Epithelial cell of proximal tubule (primary cell): ENCODE data around the gene SUCLA2. TPM values are rescaled to one million over a fixed set of nuclear protein-coding genes. Genes with fewer than 3 reads are reported as not detected.

Experiments
- DNase-seq: peaks from one replicate; pipeline ENCODE4 v3.0.0-alpha.2; 2011; ENCODE audit warnings: low read depth
- H3K4me3 ChIP-seq: 2 replicates; pipeline ENCODE4 v1.5.1; 2011; ENCODE audit warnings: low read depth, mild to moderate bottlenecking, low read length
- CTCF ChIP-seq: conservative IDR thresholded peaks from 2 replicates; pipeline ENCODE4 v1.5.1; 2012; ENCODE audit warnings: low read depth, mild to moderate bottlenecking, low read length
- total RNA-seq: library from RNA; depleted of rRNA; stranded (reverse); fragments of >200 nt; gene quantifications from 2 replicates; pipeline ENCODE4 v1.2.3, GENCODE V29; 2015

The SUCLA2 gene
- total RNA-seq, 1 donor from 2014 or later: 24.3 TPM

- H3K4me3 ChIP-seq: no peak overlapping the region
- no peak for TF ChIP-seq CTCF
- no peak for DNase-seq
Observed at GRCh38 chr13:47896111-47896510, 105.0 kb downstream of the SUCLA2 start.

- DNase-seq: no peak
- H3K4me3 ChIP-seq: no peak overlapping the region
- no peak for TF ChIP-seq CTCF
Observed at GRCh38 chr13:47893527-47893926, 107.5 kb downstream of the SUCLA2 start.

Other genes with a start within 250 kb of the SUCLA2 start
- gene NUDT15, start 36.5 kb upstream of the SUCLA2 start, total RNA-seq: 32.3 and 47.0 TPM in 2 replicates
- 28.1 and 30.0 TPM in 2 replicates for gene MED4, start 93.8 kb upstream of the SUCLA2 start, total RNA-seq
- gene ITM2B, start 231.9 kb upstream of the SUCLA2 start, total RNA-seq: 177 and 403 TPM in 2 replicates